AG09309 (cell line): ENCODE measurements around the gene THRA.

Experiments
- DNase-seq: peaks from one replicate; pipeline ENCODE4 v3.0.0-alpha.2; 2010; ENCODE audit warnings: low read depth
- H3K4me3 ChIP-seq: 2 replicates; pipeline ENCODE4 v1.5.1; 2011; ENCODE audit warnings: mild to moderate bottlenecking, low read depth, low read length, moderate library complexity; ENCODE audit not compliant: control insufficient read depth
- TF ChIP-seq, protein P1 (sequence below): IDR thresholded peaks from 2 replicates; pipeline ENCODE4 v1.5.1; 2011; ENCODE audit warnings: mild to moderate bottlenecking, low read depth, low read length, inconsistent platforms; ENCODE audit not compliant: insufficient read depth, control insufficient read depth; ENCODE audit errors: missing control alignments

The THRA gene

DNA sequence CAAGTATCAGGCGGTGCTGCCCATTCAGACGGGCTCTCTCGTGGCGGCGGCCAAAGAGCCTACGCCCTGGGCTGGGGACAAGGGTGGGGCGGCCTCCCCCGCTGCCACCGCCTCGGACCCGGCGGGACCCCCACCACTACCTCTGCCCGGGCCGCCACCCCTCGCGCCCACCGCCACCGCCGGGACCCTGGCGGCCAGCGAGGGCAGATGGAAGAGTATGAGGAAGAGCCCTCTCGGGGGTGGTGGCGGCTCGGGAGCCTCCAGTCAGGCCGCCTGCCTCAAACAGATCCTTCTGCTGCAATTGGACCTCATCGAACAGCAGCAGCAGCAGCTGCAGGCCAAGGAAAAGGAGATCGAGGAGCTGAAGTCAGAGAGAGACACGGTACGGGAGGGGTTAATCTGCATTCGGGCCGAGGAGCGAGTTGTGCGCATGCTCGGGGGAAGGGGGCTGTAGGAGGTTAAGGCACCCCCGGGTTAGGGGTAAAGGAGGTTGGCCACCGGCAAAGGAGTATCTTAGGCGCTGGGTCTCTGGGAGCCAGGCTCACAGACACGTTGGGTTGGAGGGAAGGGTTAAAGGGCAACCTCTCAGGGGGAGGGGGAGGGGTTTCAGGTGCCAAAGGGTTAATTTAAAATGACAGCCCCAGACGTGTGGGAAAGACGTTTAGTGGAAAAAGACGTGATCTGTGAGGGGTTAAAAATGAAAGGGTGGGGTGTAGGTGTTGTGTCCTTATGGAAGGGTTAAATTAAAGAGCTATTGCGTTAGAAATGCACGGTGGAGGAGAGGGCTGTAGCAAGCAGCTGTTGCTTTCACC, 60.4 kb downstream of the THRA start:
- peak overlapping the region; percentile 95 for H3K4me3 ChIP-seq
- TF ChIP-seq, protein P1, sequence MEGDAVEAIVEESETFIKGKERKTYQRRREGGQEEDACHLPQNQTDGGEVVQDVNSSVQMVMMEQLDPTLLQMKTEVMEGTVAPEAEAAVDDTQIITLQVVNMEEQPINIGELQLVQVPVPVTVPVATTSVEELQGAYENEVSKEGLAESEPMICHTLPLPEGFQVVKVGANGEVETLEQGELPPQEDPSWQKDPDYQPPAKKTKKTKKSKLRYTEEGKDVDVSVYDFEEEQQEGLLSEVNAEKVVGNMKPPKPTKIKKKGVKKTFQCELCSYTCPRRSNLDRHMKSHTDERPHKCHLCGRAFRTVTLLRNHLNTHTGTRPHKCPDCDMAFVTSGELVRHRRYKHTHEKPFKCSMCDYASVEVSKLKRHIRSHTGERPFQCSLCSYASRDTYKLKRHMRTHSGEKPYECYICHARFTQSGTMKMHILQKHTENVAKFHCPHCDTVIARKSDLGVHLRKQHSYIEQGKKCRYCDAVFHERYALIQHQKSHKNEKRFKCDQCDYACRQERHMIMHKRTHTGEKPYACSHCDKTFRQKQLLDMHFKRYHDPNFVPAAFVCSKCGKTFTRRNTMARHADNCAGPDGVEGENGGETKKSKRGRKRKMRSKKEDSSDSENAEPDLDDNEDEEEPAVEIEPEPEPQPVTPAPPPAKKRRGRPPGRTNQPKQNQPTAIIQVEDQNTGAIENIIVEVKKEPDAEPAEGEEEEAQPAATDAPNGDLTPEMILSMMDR = no peak
- no peak for DNase-seq

DNA sequence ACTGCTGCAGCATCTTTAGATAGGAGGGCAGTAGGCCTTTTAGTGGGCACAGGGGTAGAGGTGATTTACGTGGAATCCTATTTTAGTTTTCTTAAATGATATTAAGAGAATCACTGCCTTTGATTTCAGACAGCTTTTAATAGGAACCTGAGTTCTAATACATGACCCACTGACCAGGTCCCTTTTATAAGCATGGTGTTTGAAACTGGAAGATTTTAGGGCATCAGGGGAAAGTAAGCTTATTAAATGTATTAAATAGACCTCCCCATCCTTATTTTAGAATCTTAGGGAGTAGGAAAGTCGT, 61.0 kb downstream of the THRA start:
- no peak for DNase-seq
- TF ChIP-seq, protein P1 = no peak
- H3K4me3 ChIP-seq = peak overlapping the region; percentile 95

DNA sequence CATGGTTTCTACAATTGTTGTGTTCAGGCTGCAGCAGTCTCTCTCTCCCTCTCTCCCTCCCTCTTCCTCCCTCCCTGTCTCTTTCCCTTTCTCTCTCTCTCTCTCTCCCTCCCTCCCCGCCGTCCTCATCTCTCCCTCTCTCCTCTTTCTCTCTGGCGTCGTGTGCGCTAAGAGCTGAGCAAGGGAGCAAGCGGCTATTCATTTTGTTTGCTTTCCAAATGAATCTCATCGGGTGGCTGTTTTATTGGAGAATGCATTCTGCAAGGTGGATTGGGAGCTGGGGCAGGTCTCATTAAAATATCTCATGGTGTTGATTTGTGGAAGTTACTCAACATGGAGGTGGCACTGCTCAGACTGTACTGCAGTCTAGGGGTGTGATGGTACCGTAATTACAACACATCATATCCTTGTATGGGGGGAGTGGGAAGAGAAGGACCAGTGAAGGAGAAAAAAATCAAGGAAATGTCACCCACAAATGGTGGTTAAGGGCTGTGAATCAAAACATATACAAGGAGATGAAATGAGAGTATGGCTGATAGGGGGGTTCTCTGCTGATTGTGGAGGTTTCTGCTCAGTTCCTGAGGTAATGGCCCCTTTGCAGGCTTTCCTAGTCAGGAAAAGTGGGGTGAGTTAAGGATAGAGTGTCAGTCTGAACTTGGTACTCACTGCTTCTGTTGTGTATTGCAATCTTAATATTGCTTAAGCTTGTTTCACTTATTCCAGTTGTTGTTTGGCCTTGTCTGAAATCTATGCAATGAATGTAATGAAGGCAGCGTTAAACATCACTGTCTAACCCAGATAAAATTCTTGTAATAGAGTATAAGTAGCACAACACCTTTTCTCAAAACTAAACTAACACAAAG, 61.7 kb downstream of the THRA start:
- TF ChIP-seq, protein P1 = no peak
- DNase-seq = no peak
- H3K4me3 ChIP-seq = peak overlapping the region; percentile 95

DNA sequence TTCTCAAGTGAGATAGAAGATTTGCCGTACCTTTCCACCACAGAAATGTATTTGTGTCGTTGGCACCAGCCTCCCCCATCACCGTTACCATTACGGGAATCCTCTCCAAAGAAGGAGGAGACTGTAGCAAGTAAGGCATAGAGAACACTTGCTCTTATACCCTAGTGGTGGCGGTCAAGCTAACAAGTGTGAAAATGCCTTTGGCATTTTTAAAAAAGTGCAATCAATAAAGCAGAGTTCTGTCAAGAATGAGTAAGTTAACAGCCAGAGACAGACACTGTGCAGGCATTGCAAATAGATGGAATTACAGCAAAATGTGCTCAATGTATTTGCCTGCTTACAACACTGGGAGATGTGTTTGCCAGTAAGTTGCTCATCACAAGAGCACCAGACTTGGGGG, 66.7 kb downstream of the THRA start:
- TF ChIP-seq, protein P1 = no peak
- H3K4me3 ChIP-seq = no peak overlapping the region
- DNase-seq = no peak

DNA sequence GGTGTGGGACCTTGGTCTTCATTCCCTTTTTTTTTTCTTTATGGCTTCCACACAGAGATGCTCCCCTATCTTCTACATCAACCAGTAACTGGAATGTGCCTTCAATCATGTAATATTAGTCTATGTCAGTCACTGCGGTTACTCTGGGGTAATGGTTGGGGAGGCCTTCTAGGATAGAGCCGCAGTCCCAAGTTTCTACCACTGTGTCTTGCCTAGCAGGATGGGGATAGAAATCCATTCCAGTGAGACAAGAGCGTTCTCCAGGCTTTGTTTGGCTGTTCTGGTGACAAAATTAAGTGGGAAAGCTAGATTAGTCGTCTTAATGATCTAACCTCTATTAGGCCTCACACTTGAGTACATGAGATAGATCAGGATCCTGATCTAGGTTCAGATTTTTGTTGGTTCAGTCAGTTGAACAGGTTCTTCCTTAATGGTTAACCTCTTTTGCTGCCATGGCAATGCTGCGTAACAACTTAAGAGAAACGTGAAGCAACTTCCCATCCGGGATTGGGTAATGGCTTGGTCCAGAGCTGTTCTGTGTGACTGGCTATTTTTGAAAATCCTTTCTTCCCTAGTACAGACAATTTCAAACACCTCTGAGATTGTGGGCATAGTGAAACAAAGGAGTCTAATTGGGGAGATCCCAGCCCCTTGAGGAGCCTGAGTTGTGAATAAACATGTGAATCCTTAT, 67.7 kb downstream of the THRA start:
- TF ChIP-seq, protein P1 = no peak
- no peak for DNase-seq
- H3K4me3 ChIP-seq = no peak overlapping the region

DNA sequence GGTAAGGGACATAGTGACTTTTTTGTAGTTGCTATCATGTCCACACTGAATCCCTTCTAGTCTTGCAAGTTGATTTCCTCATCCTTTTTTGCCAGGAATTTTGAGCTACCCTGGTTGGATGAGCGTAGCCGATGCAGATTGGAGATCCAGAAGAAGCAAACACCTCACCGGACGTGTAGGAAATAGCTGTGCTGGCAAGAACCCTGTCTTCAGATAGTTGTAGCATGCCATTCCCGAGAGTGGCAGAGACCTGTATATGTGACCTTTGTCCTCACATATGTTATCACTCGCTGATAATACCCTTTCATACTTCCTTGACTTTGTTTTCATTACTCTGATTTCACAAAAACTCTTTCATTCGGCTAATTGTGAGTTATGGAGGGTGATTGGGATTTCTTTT, 71.4 kb downstream of the THRA start:
- TF ChIP-seq, protein P1 = no peak
- no peak overlapping the region for H3K4me3 ChIP-seq
- DNase-seq = no peak
